Measurements from ENCODE around the gene USP13. TPM values are rescaled to one million over a fixed set of nuclear protein-coding genes. Genes with fewer than 3 reads are reported as not detected.
"Not testable (repeated sequence)": the region's sequence is repeated elsewhere in the genome, so short reads cannot be mapped to it uniquely, and the experiment has no call there.

USP13 gene
- total and polyA plus RNA-seq, 2 donors from 2014 or later, result 3.0 to 9.0 TPM

DNA sequence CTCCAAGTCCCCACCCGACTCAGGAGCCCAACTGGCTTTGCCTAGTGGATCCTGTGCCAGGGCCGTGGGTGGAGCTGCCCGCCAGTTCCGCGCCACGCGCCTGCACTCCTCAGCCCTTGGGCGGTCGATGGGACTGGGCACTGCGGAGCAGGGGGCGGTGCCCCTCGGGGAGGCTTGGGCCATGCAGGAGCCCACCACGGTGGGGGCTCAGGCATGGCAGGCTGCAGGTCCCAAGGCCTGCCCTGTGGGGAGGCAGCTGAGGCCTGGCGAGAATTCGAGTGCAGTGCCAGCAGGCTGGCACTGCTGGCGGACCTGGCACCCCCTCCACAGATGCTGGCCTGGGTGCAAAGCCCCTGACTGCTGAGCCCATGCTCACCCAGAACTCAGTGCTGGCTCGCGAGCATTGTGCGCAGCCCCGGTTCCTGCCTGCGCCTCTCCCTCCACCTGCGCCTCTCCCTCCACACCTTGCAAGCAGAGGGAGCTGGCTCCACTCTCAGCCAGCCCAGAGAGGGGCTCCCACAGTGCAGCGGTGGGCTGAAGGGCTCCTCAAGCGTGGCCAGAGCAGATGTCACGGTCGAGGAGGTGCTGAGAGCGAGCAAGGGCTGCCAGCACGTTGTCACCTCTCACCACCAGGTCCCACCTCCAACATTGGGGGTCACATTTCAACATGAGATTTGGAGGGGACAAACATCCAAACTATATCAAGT lies 122.7 kb downstream of the USP13 start:
- no peaks in the 10 kb centered on the region for H3K4me1 ChIP-seq (ENCODE audit: control insufficient read depth in 2 of 3, insufficient read depth in 2 of 3, low read depth in 1 of 3, low read length in 3 of 3)
- H3K36me3 ChIP-seq (ENCODE audit: control insufficient read depth in 2 of 3, insufficient read depth in 3 of 3, low read length in 3 of 3), result no peaks in the 10 kb centered on the region
- H3K4me3 ChIP-seq (ENCODE audit: low read length in 3 of 3), result no peak overlapping the region
- TF ChIP-seq, protein P1, sequence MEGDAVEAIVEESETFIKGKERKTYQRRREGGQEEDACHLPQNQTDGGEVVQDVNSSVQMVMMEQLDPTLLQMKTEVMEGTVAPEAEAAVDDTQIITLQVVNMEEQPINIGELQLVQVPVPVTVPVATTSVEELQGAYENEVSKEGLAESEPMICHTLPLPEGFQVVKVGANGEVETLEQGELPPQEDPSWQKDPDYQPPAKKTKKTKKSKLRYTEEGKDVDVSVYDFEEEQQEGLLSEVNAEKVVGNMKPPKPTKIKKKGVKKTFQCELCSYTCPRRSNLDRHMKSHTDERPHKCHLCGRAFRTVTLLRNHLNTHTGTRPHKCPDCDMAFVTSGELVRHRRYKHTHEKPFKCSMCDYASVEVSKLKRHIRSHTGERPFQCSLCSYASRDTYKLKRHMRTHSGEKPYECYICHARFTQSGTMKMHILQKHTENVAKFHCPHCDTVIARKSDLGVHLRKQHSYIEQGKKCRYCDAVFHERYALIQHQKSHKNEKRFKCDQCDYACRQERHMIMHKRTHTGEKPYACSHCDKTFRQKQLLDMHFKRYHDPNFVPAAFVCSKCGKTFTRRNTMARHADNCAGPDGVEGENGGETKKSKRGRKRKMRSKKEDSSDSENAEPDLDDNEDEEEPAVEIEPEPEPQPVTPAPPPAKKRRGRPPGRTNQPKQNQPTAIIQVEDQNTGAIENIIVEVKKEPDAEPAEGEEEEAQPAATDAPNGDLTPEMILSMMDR (IDR thresholded peaks at IDR 0.05; ENCODE audit: borderline replicate concordance, extremely low read depth, insufficient read depth), result no peak
- intact Hi-C loops (cut with DNase I), result no loop called here
- no peak overlapping the region for H3K9ac ChIP-seq (ENCODE audit: low read length in 3 of 3)
- no peaks in the 10 kb centered on the region for H3K9me3 ChIP-seq (ENCODE audit: control insufficient read depth in 2 of 3, insufficient read depth in 1 of 3, low read length in 3 of 3)
- no peaks in the 10 kb centered on the region for H3K27me3 ChIP-seq (ENCODE audit: control insufficient read depth, insufficient read depth, low read length)
- H3K27ac ChIP-seq (ENCODE audit: low read depth in 2 of 2, low read length in 2 of 2), result no peak overlapping the region
- FAIRE-seq (no peak), DNase-seq (no peak)

GRCh38 chr3:179782841-179783240 lies 130.0 kb downstream of the USP13 start:
- H3K4me3 ChIP-seq (ENCODE audit: low read length in 3 of 3); H3K9ac ChIP-seq (ENCODE audit: low read length in 3 of 3); H3K4me1 ChIP-seq (ENCODE audit: control insufficient read depth in 2 of 3, insufficient read depth in 2 of 3, low read depth in 1 of 3, low read length in 3 of 3); DNase-seq; H3K27me3 ChIP-seq (ENCODE audit: control insufficient read depth, insufficient read depth, low read length); H3K9me3 ChIP-seq (ENCODE audit: control insufficient read depth in 2 of 3, insufficient read depth in 1 of 3, low read length in 3 of 3); FAIRE-seq; intact Hi-C loops (cut with DNase I); H3K27ac ChIP-seq (ENCODE audit: low read depth in 2 of 2, low read length in 2 of 2); H3K36me3 ChIP-seq (ENCODE audit: control insufficient read depth in 2 of 3, insufficient read depth in 3 of 3, low read length in 3 of 3): not testable (repeated sequence)

DNA sequence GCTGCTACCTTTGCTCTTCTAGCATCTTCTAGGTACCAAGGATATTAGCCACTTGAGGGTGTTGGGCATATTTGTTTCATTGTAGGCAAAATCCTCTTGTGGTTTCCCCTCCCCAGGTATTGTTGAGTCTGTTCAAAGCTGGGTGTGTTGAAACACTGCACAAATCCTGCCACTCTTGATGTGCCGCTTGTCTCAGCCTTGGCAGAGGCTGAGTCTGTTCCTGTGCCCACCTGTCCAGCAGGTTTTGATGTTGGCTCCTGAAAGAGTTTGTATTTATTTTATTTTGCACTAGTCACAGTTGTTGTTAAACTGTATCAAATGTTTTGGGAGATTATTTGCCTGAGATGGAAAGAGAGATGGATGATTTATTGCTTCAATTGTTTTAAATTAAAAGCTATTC lies 136.2 kb downstream of the USP13 start:
- TF ChIP-seq, protein P1 (IDR thresholded peaks at IDR 0.05; ENCODE audit: borderline replicate concordance, extremely low read depth, insufficient read depth), result no peak
- Histone ChIP-seq H3K9ac (ENCODE audit: low read length in 3 of 3) (no peak overlapping the region), H3K4me1 (ENCODE audit: control insufficient read depth in 2 of 3, insufficient read depth in 2 of 3, low read depth in 1 of 3, low read length in 3 of 3) (no peaks in the 10 kb centered on the region), H3K4me3 (ENCODE audit: low read length in 3 of 3) (no peak overlapping the region), H3K27ac (ENCODE audit: low read depth in 2 of 2, low read length in 2 of 2) (no peak overlapping the region), H3K27me3 (ENCODE audit: control insufficient read depth, insufficient read depth, low read length) (no peaks in the 10 kb centered on the region), H3K36me3 (ENCODE audit: control insufficient read depth in 2 of 3, insufficient read depth in 3 of 3, low read length in 3 of 3) (no peaks in the 10 kb centered on the region), H3K9me3 (ENCODE audit: control insufficient read depth in 2 of 3, insufficient read depth in 1 of 3, low read length in 3 of 3) (no peaks in the 10 kb centered on the region)
- FAIRE-seq (no peak), DNase-seq (no peak)
- intact Hi-C loops (cut with DNase I), result no loop called here

DNA sequence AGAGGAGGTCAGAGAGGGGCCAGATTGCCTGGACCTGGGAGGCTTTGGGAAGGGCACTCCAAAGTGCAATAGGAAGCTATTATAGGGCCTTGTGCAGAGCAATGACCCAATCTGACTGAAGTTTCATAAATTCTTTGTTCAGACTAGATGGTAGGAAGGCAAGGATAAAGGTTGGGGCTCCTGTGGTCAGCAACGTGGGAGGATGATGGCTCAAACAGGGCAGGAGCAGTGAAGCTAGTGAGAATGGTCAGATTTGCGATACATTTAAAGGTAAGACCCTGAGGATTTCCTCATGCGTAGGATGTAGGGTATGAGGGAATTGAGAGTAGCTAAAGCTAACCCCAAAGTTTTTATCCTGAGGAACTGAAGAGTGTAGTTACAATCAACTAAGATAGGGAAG lies 139.0 kb downstream of the USP13 start:
- no peak overlapping the region for H3K4me3 ChIP-seq (ENCODE audit: low read length in 3 of 3)
- no peak for FAIRE-seq
- TF ChIP-seq, protein P1 (IDR thresholded peaks at IDR 0.05; ENCODE audit: borderline replicate concordance, extremely low read depth, insufficient read depth), result no peak

More for the DNA sequence above, 139.0 kb downstream of the USP13 start:
- H3K9me3 ChIP-seq (ENCODE audit: control insufficient read depth in 2 of 3, insufficient read depth in 1 of 3, low read length in 3 of 3), result no peaks in the 10 kb centered on the region
- no peaks in the 10 kb centered on the region for H3K27me3 ChIP-seq (ENCODE audit: control insufficient read depth, insufficient read depth, low read length)
- H3K9ac ChIP-seq (ENCODE audit: low read length in 3 of 3), result no peak overlapping the region
- intact Hi-C loops (cut with DNase I), result no loop called here
- DNase-seq, result no peak
- H3K4me1 ChIP-seq (ENCODE audit: control insufficient read depth in 2 of 3, insufficient read depth in 2 of 3, low read depth in 1 of 3, low read length in 3 of 3), result no peaks in the 10 kb centered on the region
- no peaks in the 10 kb centered on the region for H3K36me3 ChIP-seq (ENCODE audit: control insufficient read depth in 2 of 3, insufficient read depth in 3 of 3, low read length in 3 of 3)
- no peak overlapping the region for H3K27ac ChIP-seq (ENCODE audit: low read depth in 2 of 2, low read length in 2 of 2)
